IPS-NIHi7 (cell line): ENCODE data around the gene FKBP10.
"Not testable (repeated sequence)": the region's sequence is repeated elsewhere in the genome, so short reads cannot be mapped to it uniquely, and the experiment has no call there.

ENCODE experiments used
- DNase-seq: peaks from one replicate; pipeline ENCODE4 v3.0.0; 2012; ENCODE audit warnings: mixed read lengths; ENCODE audit errors: extremely low spot score

The FKBP10 gene

DNA sequence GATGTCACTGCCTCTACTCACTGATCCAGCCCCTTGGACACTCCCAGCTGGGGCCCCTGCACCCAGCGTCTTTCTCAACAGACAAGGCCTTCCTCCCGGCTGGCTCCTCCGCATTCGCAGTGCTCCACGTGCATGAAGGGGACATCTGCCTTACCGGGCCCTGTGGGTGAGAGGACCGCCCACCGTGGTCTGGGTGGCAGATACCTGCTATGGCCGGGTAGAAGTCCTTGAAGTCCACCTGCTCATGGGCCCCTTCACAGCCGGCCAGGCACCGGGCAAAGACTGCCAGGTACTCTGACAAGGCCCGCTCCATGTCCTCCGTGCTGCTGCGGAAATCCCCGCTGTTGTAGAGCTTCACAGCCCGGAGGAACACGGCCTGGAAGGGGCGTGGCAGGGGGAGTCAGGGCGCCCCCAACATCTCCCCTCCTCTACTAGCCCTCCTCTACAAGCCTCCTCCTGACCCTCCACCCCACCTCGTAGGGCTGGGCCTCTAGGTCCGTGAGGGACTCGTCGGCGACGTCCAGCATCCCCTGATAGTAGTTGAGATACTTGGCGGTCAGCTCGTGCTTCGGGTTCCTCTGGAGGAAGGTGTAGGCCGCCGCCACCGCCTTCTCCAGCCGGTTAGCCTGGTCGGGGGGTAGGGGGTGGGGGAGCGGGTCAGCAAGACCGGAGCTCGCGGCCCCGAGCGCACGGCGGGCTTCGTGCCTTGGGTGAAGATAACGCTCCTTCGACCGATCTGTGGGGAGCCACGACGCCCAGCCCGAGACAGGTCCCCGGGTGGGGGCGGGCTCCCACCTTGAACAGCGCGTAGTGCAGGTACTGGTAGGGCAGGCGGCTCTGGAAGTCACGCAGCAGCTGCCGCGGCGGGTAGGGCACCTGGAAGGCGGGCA, 1.9 kb upstream of the FKBP10 start:
- no peak for DNase-seq

DNA sequence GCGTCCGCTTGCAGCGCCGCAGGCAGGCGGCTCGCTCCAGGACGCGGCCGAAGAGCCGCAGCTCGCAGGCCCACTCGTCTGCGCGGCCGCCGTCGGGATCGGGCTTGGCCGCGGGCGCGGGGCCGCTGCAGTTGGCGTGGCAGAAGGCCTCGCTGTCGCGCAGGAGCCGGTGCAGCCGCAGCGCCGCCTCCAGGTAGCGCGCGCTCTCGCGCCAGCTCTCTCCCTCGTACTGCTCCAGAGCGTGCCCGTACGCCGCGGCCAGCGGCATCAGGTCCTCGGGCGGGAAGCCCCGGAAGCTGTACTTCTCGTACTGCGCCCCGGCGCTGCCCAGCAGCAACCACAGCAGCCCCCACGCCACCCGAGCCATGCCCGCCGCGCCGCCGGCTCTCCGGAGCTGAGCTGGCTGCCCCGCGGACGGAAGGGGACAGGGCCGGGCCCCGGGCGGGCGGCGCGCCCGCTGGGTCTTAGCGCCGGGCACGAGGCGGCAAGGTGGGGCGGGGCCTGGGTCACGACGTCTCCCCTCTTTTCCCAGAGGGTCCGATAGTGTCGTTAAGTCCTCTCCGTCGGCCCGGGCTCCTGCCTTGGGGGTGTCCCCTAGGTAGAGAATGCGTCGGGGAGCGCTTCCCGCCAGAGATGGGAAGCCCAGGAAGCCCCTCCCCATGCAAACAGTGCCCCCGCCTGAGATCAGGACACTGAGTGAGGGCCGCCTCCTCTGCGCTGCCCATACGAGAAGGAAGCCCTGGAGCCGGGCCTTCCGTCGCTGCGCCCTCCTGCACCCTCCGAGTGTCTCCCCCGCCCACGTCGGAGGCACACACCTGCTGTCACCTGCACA, 1.0 kb upstream of the FKBP10 start, which contains the start of gene P3H4:
Gene P3H4, minus strand, starts transcription at position 401 of the 832 bp plus-strand sequence. Its CDS starts 34 bp downstream, at position 367.
- peak; percentile 74 for DNase-seq

DNA sequence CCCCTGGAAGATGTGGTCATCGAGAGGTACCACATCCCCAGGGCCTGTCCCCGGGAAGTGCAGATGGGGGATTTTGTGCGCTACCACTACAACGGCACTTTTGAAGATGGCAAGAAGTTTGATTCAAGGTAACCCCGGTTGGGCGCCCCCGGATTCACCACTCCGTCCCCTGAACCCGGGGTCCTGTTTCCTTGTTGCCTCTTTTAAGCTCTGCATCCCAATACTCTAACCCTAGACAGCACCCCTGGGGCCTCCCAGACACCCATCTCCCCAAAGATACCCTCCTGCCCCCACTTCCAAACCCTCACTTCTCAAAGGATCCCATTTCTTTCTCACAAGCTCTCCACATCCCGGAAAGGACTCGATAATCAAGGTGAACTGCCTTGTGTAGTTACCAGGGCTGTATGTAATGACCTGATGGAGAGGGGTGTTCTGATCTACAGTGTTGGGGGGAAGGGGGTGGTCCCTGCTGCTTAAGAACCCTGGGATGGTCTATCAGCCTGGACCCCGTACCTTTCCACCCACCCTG, 412 bp downstream of the FKBP10 start:
- DNase-seq, result no peak

DNA sequence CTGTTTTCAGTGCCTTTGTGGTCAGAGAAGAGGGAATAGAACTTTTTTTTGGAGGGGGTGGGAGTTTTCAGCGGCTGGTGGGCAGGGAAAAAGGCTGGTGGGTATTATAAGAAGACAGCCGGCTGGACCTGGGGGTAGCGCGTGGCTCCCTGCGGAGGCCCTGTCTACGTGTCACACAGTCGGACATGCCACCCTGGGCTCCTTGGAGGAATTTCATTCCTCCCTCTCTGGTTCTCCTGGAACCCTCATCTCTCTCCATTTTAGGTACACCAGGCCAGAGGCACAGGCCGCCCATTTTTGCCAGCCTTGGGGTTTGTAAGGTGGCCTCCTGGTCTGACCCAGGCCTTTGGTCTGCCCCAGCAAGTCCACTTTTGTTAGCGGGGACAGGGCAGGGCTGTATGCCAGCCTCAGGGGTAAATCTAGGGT, 908 bp downstream of the FKBP10 start:
- DNase-seq, result no peak

DNA sequence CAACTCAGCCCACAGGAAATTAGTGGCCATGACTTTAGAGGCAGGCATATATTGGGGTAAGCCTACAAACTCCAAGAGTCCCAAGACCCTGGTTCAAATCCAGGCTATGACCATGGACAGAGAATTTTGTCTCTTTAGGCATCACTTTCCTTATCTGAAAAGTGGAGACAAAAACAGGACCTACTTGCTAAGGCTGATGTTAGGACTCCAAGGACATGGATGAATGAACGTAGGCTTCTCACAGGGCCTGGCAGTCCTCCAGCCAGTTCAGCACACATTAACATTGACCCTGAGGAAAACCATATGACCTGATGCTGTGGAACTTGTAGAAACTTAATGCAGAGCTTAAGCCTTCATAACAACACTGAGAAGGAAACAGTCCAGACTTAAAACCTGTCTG, 1.4 kb downstream of the FKBP10 start:
- DNase-seq, result no peak

DNA sequence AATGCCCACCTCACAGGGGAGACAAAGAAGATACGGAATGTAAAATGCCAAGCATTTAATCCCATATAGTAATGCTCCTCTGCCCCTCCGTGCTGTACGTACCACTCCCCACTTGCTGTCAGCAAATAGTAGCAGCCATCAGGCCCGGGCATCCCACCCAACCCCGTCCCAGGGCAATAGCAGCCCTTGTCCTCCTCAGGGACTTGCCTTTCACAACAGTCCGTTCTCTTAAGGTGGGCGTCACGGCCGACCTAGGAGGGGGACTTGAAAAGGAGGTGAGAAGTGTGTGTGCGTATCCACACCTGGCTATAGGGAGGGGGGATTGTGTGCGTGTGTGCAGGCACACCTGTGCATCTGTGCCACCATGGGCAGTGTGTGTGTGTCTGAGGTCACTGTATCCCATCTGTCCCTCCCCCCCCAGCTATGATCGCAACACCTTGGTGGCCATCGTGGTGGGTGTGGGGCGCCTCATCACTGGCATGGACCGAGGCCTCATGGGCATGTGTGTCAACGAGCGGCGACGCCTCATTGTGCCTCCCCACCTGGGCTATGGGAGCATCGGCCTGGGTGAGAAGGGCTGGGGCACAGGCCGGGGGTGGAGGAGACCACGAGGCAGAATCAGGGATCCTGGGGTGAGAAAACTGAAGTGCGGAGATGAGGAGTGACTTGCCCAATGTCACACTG, 4.0 kb downstream of the FKBP10 start:
- DNase-seq, result no peak

DNA sequence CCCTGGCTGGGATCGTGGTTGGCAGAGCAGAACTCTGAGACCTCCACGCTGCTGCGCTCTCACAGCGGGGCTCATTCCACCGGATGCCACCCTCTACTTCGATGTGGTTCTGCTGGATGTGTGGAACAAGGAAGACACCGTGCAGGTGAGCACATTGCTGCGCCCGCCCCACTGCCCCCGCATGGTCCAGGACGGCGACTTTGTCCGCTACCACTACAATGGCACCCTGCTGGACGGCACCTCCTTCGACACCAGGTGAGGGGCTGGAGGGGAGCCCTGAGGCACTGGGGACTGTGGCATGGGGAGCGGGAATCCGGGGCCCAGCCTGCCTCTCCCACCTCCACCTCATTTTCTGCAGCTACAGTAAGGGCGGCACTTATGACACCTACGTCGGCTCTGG, 5.2 kb downstream of the FKBP10 start:
- no peak for DNase-seq

DNA sequence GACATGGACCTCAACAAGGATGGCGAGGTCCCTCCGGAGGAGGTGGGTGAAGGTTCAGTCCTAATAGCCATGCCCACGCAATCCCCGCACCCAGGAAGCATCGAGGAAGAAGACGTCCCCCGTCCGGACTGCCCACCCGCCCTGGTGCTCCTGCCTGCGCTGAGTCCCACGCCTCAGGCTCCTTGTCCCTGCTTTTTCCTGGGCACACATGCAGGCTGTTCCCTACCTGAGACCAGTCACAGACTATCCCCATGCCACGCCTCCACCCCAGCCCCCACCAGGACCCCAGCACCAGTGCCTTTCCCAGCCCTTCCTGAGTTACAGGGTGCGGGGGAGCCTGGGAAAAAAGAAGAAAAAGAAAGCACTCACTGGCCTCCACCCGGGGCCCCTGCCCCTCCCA, 9.0 kb downstream of the FKBP10 start:
- DNase-seq, result no peak

DNA sequence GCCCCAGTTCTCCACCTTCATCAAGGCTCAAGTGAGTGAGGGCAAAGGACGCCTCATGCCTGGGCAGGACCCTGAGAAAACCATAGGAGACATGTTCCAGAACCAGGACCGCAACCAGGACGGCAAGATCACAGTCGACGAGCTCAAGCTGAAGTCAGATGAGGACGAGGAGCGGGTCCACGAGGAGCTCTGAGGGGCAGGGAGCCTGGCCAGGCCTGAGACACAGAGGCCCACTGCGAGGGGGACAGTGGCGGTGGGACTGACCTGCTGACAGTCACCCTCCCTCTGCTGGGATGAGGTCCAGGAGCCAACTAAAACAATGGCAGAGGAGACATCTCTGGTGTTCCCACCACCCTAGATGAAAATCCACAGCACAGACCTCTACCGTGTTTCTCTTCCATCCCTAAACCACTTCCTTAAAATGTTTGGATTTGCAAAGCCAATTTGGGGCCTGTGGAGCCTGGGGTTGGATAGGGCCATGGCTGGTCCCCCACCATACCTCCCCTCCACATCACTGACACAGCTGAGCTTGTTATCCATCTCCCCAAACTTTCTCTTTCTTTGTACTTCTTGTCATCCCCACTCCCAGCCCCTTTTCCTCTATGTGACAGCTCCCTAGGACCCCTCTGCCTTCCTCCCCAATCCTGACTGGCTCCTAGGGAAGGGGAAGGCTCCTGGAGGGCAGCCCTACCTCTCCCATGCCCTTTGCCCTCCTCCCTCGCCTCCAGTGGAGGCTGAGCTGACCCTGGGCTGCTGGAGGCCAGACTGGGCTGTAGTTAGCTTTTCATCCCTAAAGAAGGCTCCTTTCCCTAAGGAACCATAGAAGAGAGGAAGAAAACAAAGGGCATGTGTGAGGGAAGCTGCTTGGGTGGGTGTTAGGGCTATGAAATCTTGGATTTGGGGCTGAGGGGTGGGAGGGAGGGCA, 9.7 kb downstream of the FKBP10 start:
- DNase-seq, result no peak

DNA sequence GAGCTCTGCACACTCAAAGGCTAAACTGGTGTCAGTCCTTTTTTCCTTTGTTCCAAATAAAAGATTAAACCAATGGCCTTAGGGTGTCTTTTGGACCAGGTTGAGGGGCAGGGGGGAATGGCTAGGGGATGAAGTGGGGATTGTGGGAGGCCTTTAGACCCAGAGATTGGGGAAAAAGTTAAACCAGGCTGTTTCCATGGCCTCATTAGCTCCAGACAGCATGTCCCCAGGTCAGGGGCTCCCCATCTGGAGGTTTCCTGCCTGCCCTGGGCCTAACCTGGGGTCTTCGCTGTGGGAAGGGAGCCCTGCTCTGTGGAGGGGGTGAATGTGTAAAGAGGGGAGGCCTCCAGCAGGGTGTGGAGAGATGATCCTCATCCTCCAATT, 10.3 kb downstream of the FKBP10 start:
- DNase-seq, result no peak

DNA sequence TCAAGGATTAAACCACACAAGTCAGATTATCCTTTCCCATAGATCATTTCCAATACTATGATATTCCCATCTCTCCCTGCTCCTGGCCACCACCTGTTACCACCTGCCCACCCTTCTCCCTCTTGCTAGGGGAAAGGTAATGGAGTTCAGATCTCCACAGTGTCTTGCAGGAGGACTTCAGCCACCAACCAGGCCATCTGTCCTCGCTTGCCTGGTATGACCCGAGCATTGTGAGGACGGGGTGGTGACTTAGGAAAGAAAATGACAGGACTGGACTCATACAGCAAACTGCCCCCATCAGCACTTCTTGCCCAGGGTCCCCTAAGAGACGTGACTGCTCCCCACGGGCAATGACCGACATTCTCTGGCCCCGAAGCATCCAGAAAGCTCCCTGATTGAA, 10.8 kb downstream of the FKBP10 start:
- no peak for DNase-seq

DNA sequence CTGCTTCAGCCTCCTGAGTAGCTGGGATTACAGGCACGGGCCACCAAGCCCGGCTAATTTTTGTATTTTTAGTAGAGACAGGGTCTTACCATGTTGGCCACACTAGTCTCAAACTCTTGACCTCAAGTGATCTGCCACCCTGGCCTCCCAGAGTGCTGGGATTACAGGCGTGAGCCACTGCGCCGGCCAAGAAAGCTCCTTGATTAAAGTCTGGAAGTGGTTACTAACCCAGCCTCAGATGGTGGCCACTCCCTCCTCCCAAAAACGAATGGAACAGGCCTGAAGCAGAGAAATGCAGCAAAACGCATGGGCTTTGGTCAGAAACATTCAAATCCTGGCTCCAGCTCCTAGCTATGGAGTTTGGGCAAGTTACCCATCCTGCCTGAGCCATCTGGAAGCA, 11.3 kb downstream of the FKBP10 start:
- DNase-seq, result no peak

DNA sequence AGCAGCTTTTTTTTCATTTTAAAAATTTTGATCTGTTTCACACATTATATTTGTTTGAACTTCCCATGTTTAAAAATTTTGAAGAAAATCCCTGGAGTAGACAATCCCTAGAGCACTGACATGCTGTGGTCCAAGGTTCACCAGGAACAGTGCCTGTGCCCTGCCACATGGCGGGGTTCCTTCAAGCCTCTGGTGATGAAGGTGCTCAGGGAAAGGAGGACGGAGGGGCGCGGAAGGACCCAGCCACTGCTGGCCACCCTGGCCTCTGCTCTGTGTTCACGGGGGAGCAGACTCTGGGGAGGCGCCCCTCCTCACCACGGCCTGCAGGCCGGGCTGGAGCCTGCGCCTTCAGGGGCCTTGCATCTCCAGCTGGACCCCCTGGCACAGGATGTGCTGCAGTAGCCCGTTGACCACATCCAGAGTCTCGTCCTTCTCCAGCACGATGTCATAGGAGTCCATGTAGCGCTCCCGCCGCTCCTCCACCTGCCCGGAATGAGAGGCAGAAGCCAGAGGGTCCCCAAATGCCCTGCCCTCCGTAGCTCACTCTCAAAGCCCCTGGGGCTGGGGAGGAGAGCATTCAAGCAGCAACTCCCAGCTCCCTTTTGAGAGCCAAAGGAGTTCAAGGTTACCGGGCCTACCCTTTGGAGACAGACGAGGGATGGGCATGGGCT, 12.5 kb downstream of the FKBP10 start:
- DNase-seq, result no peak

DNA sequence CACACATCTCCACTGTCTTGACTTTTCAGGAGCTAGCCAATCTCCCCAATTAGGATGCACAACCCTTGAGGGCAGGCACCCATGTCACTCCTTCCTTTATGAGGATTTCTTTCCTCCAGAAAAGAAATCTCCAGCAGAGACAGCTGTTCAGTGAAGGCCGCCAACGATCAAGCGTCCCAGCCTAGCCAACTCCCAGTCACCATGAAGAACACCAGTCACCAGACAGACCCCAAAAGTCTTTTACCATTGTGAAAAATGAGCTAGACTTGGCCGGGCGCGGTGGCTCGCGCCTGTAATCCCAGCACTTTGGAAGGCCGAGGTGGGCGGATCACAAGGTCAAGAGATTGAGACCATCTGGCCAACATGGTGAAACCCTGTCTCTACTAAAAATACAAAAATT, 17.2 kb downstream of the FKBP10 start:
- DNase-seq, result not testable (repeated sequence)

DNA sequence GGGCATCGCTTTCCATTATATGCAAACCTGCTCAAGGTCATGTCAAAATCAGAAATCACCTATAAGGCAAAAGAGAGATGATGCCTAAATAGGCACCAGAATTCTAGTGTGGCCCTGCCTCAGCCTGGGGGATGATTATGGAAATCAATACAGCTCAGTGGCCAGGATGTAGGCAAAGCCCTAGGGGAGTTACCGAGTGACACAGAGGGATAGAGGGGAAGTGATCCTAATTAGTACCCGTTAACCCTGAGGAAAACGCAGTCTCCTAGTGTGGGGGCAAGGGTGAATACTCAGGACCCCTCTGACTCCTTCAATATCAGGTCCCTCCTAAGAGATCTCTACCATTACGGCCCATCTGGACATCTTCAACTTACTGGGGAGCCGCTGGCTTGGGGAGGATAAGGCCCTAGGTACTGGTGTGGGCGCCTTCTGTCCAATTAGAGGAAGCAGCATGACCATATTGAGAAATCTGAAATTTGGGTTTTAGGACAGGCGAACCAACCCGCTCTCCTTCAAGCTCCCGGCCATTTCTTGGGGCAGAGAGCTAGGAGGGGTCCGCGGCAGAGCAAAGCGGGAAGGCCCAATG, 22.5 kb downstream of the FKBP10 start:
- DNase-seq, result no peak

DNA sequence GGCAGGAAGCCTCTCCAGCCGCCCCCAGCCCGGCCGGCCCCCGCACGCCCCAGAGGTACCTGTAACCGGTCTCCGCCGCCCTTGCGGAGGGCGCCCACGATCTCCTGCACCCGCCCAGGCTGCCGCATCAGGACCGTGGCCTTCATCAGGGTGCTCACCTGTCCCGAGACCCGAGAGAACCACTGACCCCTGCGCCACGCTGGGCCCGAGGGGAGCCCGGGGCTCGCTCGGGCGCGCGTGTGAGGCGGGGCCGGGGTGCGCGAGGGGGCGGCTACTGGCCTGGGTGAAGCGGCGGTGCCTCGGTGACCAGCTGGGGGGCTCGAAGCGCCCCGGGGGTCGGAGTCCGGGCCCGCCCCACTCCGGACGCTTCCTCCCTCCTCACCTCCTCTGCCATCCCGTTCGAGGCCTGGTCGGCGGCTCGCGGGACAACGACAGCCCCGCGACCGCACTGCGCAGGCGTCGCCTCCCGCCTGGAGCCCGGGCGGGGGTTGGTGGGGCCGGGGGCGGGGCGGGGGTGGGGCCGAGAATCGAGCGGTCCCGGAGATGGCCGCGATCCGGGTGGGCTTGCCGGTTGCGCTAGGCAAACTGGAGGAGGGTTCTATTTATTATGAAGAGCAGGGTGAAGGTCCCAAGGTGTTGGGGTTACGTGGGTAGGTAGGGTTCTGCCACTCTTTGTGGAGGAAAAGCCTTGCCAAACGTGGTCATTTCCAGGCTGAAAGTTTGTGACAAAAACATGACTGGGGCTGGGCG, 23.2 kb downstream of the FKBP10 start, which contains the start of gene NT5C3B:
Gene NT5C3B, minus strand, starts transcription at position 433 of the 750 bp plus-strand sequence. Its CDS starts 39 bp downstream, at position 394.
- DNase-seq, result peak; percentile 93

DNA sequence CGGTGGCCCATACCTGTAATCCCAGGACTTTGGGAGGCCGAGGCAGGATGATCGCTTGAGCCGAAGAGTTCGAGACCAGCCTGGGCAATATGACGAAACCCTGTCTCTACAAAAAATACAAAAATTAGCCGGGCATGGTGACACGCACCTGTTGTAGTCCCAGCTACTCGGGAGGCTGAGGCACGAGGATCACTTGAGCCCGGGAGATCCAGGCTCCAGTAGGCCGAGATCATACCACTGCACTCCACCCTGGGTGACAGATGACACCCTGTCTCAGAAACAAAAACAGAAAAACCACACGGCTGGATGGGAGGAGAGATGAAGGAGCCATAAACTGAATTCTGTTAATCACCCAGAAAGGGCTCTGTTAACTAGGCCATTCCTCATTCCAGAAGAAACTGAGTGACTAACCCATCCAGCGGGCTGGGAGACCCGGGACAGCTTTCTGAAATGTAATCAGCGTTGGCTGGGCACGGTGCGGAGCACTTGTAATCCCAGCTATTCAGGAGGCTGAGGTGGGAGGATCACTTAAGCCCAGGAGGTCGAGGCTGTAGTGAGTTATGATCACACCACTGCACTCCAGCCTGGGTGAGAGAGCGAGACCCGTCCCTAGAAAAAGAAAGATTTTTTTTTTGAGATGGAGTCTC, 23.9 kb downstream of the FKBP10 start:
- no peak for DNase-seq

DNA sequence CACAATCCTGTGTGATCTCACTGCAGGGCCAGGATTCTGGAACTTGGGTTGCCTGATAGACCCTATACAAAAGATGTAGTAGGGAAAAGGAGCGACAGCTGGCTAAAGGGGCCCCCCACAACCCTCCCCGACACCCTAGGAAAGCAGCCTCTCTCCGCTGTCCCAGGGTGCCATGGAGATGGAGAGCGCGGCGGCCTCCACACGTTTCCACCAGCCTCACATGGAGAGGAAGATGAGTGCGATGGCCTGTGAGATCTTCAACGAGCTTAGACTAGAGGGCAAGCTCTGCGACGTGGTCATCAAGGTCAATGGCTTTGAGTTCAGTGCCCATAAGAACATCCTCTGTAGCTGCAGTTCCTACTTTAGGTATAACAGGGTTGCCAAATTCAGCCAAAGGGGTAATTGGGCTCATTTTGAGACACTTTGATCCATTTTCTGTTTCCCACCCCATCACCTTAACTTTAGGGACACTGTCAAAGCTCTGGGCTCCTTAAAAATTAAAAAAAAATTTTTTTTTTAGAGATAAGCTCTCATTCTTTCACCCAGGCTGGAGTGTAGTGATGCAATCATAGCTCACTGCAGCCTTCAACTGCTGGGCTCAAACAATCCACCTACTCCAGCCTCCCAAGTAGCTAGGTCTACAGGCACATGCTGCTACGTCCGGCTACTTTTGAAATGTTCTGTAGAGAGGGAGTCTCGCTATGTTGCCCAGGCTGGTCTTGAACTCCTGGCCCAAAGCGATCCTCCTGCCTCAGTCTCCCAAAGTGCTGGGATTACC, 25.1 kb downstream of the FKBP10 start, which contains the start of gene KLHL10:
Gene KLHL10, plus strand, starts transcription at position 65 of the 778 bp plus-strand sequence. Its CDS starts 108 bp downstream, at position 173.
- DNase-seq, result no peak
